MCF 10A (cell line): Measurements from ENCODE around the gene PDE2A. TPM values are rescaled to one million over a fixed set of nuclear protein-coding genes. Genes with fewer than 3 reads are reported as not detected.

Experiments used
- BruUV-seq: library from RNA; stranded (reverse); fragments of 400-500 nt; replicated peaks from 2 replicates; lab custom pipeline; 2021; lab: Mats Ljungman, UMichigan
- CTCF ChIA-PET: fragments of 300-600 bp; sonication (Branson Sonifier 250); formaldehyde crosslinking; extraction: SDS; loops from one replicate; lab custom pipeline; 2021; ENCODE audit warnings: antibody characterized with exemption, inconsistent platforms; lab: Yijun Ruan, JAX
- POLR2A ChIA-PET: fragments of 300-600, 350-650 bp; sonication (Branson Sonifier 250); formaldehyde crosslinking; extraction: SDS; loops from one replicate; lab custom pipeline; 2020; ENCODE audit warnings: antibody characterized with exemption, inconsistent platforms; lab: Yijun Ruan, JAX
- DNase-seq: peaks from one replicate; pipeline ENCODE4 v3.0.0-alpha.2; 2018; ENCODE audit not compliant: unreplicated experiment
- H3K27ac Mint-ChIP-seq: one replicate; pipeline ENCODE4 v1.8.0; 2022; ENCODE audit warnings: mild to moderate bottlenecking, low read depth, mixed read lengths; ENCODE audit not compliant: unreplicated experiment
- H3K27me3 Mint-ChIP-seq: one replicate; pipeline ENCODE4 v1.8.0; 2022; ENCODE audit warnings: mixed read lengths; ENCODE audit not compliant: insufficient read depth, unreplicated experiment
- H3K36me3 Mint-ChIP-seq: one replicate; pipeline ENCODE4 v1.8.0; 2022; ENCODE audit warnings: mild to moderate bottlenecking, moderate library complexity, mixed read lengths; ENCODE audit not compliant: insufficient read depth, unreplicated experiment
- H3K4me1 Mint-ChIP-seq: one replicate; pipeline ENCODE4 v1.8.0; 2022; ENCODE audit warnings: mixed read lengths; ENCODE audit not compliant: insufficient read depth, unreplicated experiment
- H3K4me3 Mint-ChIP-seq: one replicate; pipeline ENCODE4 v1.8.0; 2022; ENCODE audit warnings: mild to moderate bottlenecking, moderate library complexity, mixed read lengths; ENCODE audit not compliant: unreplicated experiment
- H3K9me3 Mint-ChIP-seq: one replicate; pipeline ENCODE4 v1.8.0; 2022; ENCODE audit warnings: mixed read lengths; ENCODE audit not compliant: unreplicated experiment
- CTCF ChIP-seq: fragments of 200-600 bp; IDR thresholded peaks from one replicate; pipeline ENCODE4 v1.8.0; 2022; ENCODE audit warnings: antibody characterized with exemption, mild to moderate bottlenecking; ENCODE audit not compliant: unreplicated experiment
- intact Hi-C: fragments of 100-400 bp; cut with micrococcal nuclease; formaldehyde crosslinking; loops from 2 replicates; pipeline ENCODE4 v1.14.1; 2022
- total RNA-seq: library from RNA; stranded (reverse); gene quantifications from 2 replicates; pipeline ENCODE4 v1.2.3, GENCODE V29; 2022

Gene PDE2A
- total RNA-seq, 1 experiment from 2014 or later, result 1.9 TPM

GRCh38 chr11:72589802-72590761, 84.1 kb downstream of the PDE2A start:
- Mint-ChIP-seq H3K4me3 (no peak overlapping the region), H3K4me1 (no peaks in the 10 kb centered on the region), H3K36me3 (no peaks in the 10 kb centered on the region), H3K9me3 (no peaks in the 10 kb centered on the region), H3K27me3 (peaks cover 80% of the 10 kb centered on the region), H3K27ac (no peak overlapping the region)
- BruUV-seq, result no TSS peak
- CTCF ChIA-PET, result interaction anchor here (0.5 to 1.3 kb wide), 10 partner anchors 9 to 119 kb away, joined by 3 to 5 read pairs (median 4); no protein-coding TSS in a partner anchor
- POLR2A ChIA-PET, result no interaction called here
- peak; percentile 38 for DNase-seq
- intact Hi-C loops, result loop anchor here (5.0 kb wide), 2 partner anchors 108 to 587 kb away; no protein-coding TSS in a partner anchor
- peak; percentile 37 for TF ChIP-seq CTCF

- Mint-ChIP-seq H3K27ac (no peak overlapping the region), H3K36me3 (no peaks in the 10 kb centered on the region), H3K9me3 (no peaks in the 10 kb centered on the region), H3K4me1 (no peaks in the 10 kb centered on the region), H3K27me3 (peaks cover 66% of the 10 kb centered on the region), H3K4me3 (no peak overlapping the region)
- ChIA-PET POLR2A (interaction anchor here (1.1 to 1.2 kb wide), 2 partner anchors 93 to 95 kb away, joined by 3 read pairs; no protein-coding TSS in a partner anchor), CTCF (interaction anchor here (0.6 to 3.5 kb wide), 8 partner anchors 9 to 589 kb away, joined by 3 to 24 read pairs (median 4); no protein-coding TSS in a partner anchor)
- no peak for DNase-seq
- no peak for TF ChIP-seq CTCF
- intact Hi-C loops, result loop anchor here (5.0 kb wide), 2 partner anchors 106 to 589 kb away; no protein-coding TSS in a partner anchor
- BruUV-seq, result no TSS peak
Measured at GRCh38 chr11:72588421-72589410, 85.5 kb downstream of the PDE2A start.

GRCh38 chr11:72587696-72588095, 86.5 kb downstream of the PDE2A start:
- intact Hi-C loops, result loop anchor here (5.0 kb wide), 2 partner anchors 105 to 590 kb away; no protein-coding TSS in a partner anchor

More at GRCh38 chr11:72587696-72588095, 86.5 kb downstream of the PDE2A start:
- POLR2A ChIA-PET, result interaction anchor here (0.5 to 1.2 kb wide), 2 partner anchors 96 to 151 kb away, joined by 3 to 4 read pairs; no protein-coding TSS in a partner anchor
- BruUV-seq, result no TSS peak
- Mint-ChIP-seq H3K36me3 (no peaks in the 10 kb centered on the region), H3K27ac (no peak overlapping the region), H3K4me1 (no peaks in the 10 kb centered on the region), H3K27me3 (peaks cover 56% of the 10 kb centered on the region), H3K4me3 (no peak overlapping the region), H3K9me3 (no peaks in the 10 kb centered on the region)
- TF ChIP-seq CTCF, result no peak
- CTCF ChIA-PET, result interaction anchor here (0.7 to 3.9 kb wide), 13 partner anchors 13 to 590 kb away, joined by 3 to 24 read pairs (median 3); no protein-coding TSS in a partner anchor
- DNase-seq, result no peak
